C4-2B (cell line): ENCODE results near the gene DEPDC7.
"Not testable (repeated sequence)": the region's sequence is repeated elsewhere in the genome, so short reads cannot be mapped to it uniquely, and the experiment has no call there.

Source experiments
- H3K27ac ChIP-seq: fragments of 450-650 bp; 2 replicates; pipeline ENCODE4 v1.5.1; 2017
- ZFX ChIP-seq: fragments of 450-650 bp; IDR thresholded peaks from 2 replicates; pipeline ENCODE4 v1.6.1; 2017
- TF ChIP-seq, protein P1 (sequence below): fragments of 450-650 bp; conservative IDR thresholded peaks from 2 replicates; pipeline ENCODE4 v1.5.1; 2017; ENCODE audit warnings: mild to moderate bottlenecking

DEPDC7 gene

DNA sequence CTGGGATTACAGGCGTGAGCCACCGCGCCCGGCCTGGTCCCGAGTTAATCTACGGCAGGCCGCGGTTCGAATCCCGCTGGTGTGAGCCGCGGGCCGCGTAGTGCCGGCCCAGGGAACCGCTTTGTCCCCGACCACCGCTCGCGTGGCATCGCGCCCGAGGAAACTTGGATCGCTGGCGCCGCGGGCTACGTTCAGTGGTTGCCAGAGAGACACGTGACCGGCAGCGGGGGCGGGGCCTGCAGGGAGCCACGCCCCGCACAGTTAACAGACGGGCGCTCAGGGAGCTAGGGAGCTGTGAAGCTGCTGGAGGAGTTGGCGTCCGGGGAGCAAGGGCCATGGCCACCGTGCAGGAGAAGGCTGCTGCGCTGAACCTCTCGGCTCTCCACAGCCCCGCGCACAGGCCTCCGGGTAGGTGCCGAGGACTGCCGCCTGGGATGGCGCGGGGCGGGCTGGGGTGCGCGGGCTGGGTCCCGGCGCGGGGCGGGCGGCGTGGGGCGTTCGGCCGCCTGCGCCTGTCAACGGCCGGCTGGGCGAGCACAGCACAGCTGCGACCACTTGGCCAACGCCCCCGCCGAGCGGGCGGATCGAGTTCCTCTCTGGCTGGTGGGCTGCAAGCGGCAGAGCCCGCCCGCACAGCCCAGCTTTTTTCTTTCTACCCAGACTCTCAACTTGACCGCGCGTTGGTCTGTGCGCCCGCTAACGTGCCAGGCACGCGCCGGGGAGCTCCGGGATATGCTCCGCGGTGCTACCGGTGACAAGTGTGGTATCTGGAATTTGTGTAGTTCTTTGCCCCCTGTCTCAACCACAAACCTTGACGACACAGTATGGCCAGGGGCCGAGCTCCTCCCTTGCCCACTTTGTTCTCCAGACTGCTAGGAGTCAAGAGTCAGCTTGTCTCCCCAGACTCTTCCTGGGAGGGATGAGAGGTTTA lies at the start of gene DEPDC7:
Gene DEPDC7 (plus strand): TSS at position 258 of the 931 bp plus-strand sequence. CDS start 78 bp downstream, at position 336.
- no peak within 1 kb of the TSS for H3K27ac ChIP-seq

GRCh38 chr11:32968541-32968940 lies 47.1 kb upstream of the DEPDC7 start:
- H3K27ac ChIP-seq = no peak overlapping the region

More for the DNA sequence above, at the start of gene DEPDC7:
- TF ChIP-seq, protein P1, sequence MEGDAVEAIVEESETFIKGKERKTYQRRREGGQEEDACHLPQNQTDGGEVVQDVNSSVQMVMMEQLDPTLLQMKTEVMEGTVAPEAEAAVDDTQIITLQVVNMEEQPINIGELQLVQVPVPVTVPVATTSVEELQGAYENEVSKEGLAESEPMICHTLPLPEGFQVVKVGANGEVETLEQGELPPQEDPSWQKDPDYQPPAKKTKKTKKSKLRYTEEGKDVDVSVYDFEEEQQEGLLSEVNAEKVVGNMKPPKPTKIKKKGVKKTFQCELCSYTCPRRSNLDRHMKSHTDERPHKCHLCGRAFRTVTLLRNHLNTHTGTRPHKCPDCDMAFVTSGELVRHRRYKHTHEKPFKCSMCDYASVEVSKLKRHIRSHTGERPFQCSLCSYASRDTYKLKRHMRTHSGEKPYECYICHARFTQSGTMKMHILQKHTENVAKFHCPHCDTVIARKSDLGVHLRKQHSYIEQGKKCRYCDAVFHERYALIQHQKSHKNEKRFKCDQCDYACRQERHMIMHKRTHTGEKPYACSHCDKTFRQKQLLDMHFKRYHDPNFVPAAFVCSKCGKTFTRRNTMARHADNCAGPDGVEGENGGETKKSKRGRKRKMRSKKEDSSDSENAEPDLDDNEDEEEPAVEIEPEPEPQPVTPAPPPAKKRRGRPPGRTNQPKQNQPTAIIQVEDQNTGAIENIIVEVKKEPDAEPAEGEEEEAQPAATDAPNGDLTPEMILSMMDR = no peak
- TF ChIP-seq ZFX = no peak

GRCh38 chr11:32972233-32972632 lies 43.4 kb upstream of the DEPDC7 start:
- H3K27ac ChIP-seq = not testable (repeated sequence)

More at GRCh38 chr11:32968541-32968940, 47.1 kb upstream of the DEPDC7 start:
- no peak for TF ChIP-seq ZFX
- TF ChIP-seq, protein P1 = no peak

GRCh38 chr11:32972781-32973180 lies 42.9 kb upstream of the DEPDC7 start:
- no peak overlapping the region for H3K27ac ChIP-seq
- TF ChIP-seq ZFX = no peak
- TF ChIP-seq, protein P1 = no peak

- TF ChIP-seq, protein P1 = no peak
- no peak for TF ChIP-seq ZFX
- no peak overlapping the region for H3K27ac ChIP-seq
Measured at GRCh38 chr11:32982626-32983025, 33.1 kb upstream of the DEPDC7 start.

DNA sequence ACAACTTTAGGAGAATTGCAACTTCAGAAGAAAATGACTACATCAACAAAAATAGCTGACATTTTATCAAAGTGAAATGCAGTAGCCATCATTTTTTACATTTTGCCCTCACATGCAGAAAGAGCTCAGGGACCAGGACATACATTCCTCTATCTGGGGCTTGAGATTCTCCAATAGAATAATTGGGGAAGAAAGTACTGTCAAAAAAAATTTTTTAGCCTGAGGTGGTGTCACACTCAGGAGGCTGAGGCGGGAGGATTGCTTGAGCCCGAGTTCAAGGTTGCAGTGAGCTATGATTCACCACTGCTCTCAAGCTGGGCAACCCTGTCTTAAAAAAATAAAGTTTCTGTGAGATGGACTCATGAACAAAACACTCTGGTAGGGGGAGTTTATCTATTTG lies 32.2 kb upstream of the DEPDC7 start:
- TF ChIP-seq ZFX = no peak
- TF ChIP-seq, protein P1 = no peak
- H3K27ac ChIP-seq = no peak overlapping the region

DNA sequence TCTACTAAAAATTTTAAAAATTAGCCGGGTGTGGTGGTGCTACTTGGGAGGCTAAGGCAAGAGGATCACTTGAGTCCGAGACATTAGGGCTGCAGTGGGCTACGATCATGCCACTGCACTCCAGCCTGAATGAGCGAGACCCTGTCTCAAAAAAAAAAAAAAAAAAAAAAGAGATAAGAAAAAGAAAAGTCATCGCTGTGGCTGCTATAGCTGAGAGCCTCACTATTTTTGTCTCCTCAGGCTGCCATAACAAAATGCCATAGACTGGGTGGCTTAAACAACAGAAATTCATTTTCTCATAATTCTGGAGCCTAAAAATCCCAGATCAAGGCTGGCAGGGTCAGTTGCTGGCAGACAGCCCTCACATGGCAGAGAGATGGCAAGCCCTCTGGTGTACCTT lies 30.1 kb upstream of the DEPDC7 start:
- H3K27ac ChIP-seq = no peak overlapping the region
- TF ChIP-seq, protein P1 = no peak
- no peak for TF ChIP-seq ZFX
